ENCODE data around the gene TANGO2.

The TANGO2 gene

GRCh38 chr22:20089226-20089976, 68.5 kb downstream of the TANGO2 start:
- DNase-seq (ENCODE audit: low read depth): no peak

- DNase-seq (ENCODE audit: low read depth): no peak
Observed at GRCh38 chr22:20089977-20090729, 69.2 kb downstream of the TANGO2 start.

- DNase-seq (ENCODE audit: low read depth): no peak
Observed at GRCh38 chr22:20090730-20091240, 69.9 kb downstream of the TANGO2 start.

- no peak for DNase-seq (ENCODE audit: low read depth)
Observed at GRCh38 chr22:20091690-20092476, 71.0 kb downstream of the TANGO2 start.

- DNase-seq (ENCODE audit: low read depth): no peak
Observed at GRCh38 chr22:20092477-20092854, 71.6 kb downstream of the TANGO2 start.

GRCh38 chr22:20093418-20094196, 72.7 kb downstream of the TANGO2 start:
- DNase-seq (ENCODE audit: low read depth): no peak

- DNase-seq (ENCODE audit: low read depth): no peak
Observed at GRCh38 chr22:20094197-20094807, 73.4 kb downstream of the TANGO2 start.

- no peak for DNase-seq (ENCODE audit: low read depth)
Observed at GRCh38 chr22:20095521-20095920, 74.6 kb downstream of the TANGO2 start.

GRCh38 chr22:20096574-20097420, 75.9 kb downstream of the TANGO2 start:
- DNase-seq (ENCODE audit: low read depth): no peak

GRCh38 chr22:20099099-20099711, 78.3 kb downstream of the TANGO2 start:
- DNase-seq (ENCODE audit: low read depth): no peak

GRCh38 chr22:20101638-20102037, 80.7 kb downstream of the TANGO2 start:
- no peak for DNase-seq (ENCODE audit: low read depth)

GRCh38 chr22:20102203-20102780, 81.4 kb downstream of the TANGO2 start:
- no peak for DNase-seq (ENCODE audit: low read depth)

- no peak for DNase-seq (ENCODE audit: low read depth)
Observed at GRCh38 chr22:20105456-20106204, 84.7 kb downstream of the TANGO2 start.

- no peak for DNase-seq (ENCODE audit: low read depth)
Observed at GRCh38 chr22:20106205-20106848, 85.4 kb downstream of the TANGO2 start.

- DNase-seq (ENCODE audit: low read depth): no peak
Observed at GRCh38 chr22:20106849-20107237, 85.9 kb downstream of the TANGO2 start.

- DNase-seq (ENCODE audit: low read depth): no peak
Observed at GRCh38 chr22:20107471-20107901, 86.6 kb downstream of the TANGO2 start.

GRCh38 chr22:20107951-20108756, 87.2 kb downstream of the TANGO2 start:
- DNase-seq (ENCODE audit: low read depth): no peak

All from stimulated activated CD8-positive, alpha-beta memory T cell treated with anti-CD3 and anti-CD28 coated beads, Interleukin-12 subunit alpha, Interleukin-12 subunit beta, amount 100 ng/mL, for 4 hours (primary cell).